Lung (tissue), 12 donors: Measurements from ENCODE around the gene CEP68. TPM values are rescaled to one million over a fixed set of nuclear protein-coding genes. Genes with fewer than 3 reads are reported as not detected.

Experiments used
- ATAC-seq: fragments of 200-7000 bp; cut with Tn5 transposase; one replicate; pipeline ENCODE4 v1.9.1; 2020; ENCODE audit warnings: moderate number of reproducible peaks; ENCODE audit not compliant: insufficient read depth, low FRiP score
- DNase-seq, 3 donors: peaks; one replicate each; pipeline ENCODE4 v3.0.0-alpha.2; 2013 to 2017
- H3K27ac ChIP-seq, 2 donors: one replicate each; pipeline ENCODE4 v1.5.1; 2013; ENCODE audit warnings: mild to moderate bottlenecking in 2 of 2, moderate library complexity in 2 of 2, control low read depth in 1 of 2, inconsistent platforms in 1 of 2, low read depth in 1 of 2, low read length in 1 of 2
- H3K27me3 ChIP-seq, 3 donors: one replicate each; pipeline ENCODE4 v1.5.1; 2013; ENCODE audit warnings: low read length in 2 of 3; ENCODE audit not compliant: control insufficient read depth in 3 of 3, insufficient read depth in 3 of 3
- H3K36me3 ChIP-seq, 4 donors: one replicate each; pipeline ENCODE4 v1.5.1; 2013; ENCODE audit warnings: low read length in 4 of 4, mild to moderate bottlenecking in 1 of 4, moderate library complexity in 1 of 4; ENCODE audit not compliant: control insufficient read depth in 4 of 4, insufficient read depth in 4 of 4
- H3K4me1 ChIP-seq, 5 donors: one replicate each; pipeline ENCODE4 v1.5.1; 2013; ENCODE audit warnings: low read length in 5 of 5, mild to moderate bottlenecking in 2 of 5, moderate library complexity in 1 of 5; ENCODE audit not compliant: control insufficient read depth in 5 of 5, insufficient read depth in 5 of 5
- H3K4me3 ChIP-seq: one replicate; pipeline ENCODE4 v1.5.1; 2013; ENCODE audit warnings: mild to moderate bottlenecking, control low read depth, moderate library complexity
- H3K9ac ChIP-seq, 2 donors: one replicate each; pipeline ENCODE4 v1.5.1; 2013; ENCODE audit warnings: low read length in 2 of 2, control low read depth in 1 of 2; ENCODE audit not compliant: insufficient read depth in 1 of 2
- H3K9me3 ChIP-seq, 4 donors: one replicate each; pipeline ENCODE4 v1.5.1; 2013; ENCODE audit warnings: low read length in 3 of 4, mild to moderate bottlenecking in 1 of 4, moderate library complexity in 1 of 4; ENCODE audit not compliant: control insufficient read depth in 4 of 4, insufficient read depth in 3 of 4
- WGBS, 2 donors: extraction: QIAGEN DNeasy Blood & Tissue Kit; methylation state at CpG; one replicate each; pipeline ENCODE4 v1.1.7; 2013; 5-methylcytosine and 5-hydroxymethylcytosine counted together
- polyA plus RNA-seq, 2 donors: library from polyadenylated mRNA; stranded (reverse); fragments of 200-250 nt; gene quantifications; one replicate each; pipeline ENCODE4 v1.2.1, GENCODE V29; 2013
- total RNA-seq, 2 donors: library from RNA; depleted of rRNA in 1 of 2; stranded (reverse); fragments of >200 nt in 1 of 2; gene quantifications; one replicate each; pipeline ENCODE4 v1.2.1, GENCODE V29; 2014 to 2021
- TF ChIP-seq, protein P1 (sequence below): IDR thresholded peaks from 2 replicates; pipeline ENCODE4 v1.5.1; 2012; ENCODE audit warnings: mild to moderate bottlenecking; ENCODE audit errors: control extremely low read depth, extremely low read depth
- donor health status: control.
- donor health status: control.
- donor health status: Bipolar disorder and iron deficiency.
- donor health status: healthy.
- donor health status: DM: yes; HTN: yes; CAD: no.

CEP68 gene
- total and polyA plus RNA-seq, 4 donors = 3.5 to 28.9 (median 8.8) TPM

DNA sequence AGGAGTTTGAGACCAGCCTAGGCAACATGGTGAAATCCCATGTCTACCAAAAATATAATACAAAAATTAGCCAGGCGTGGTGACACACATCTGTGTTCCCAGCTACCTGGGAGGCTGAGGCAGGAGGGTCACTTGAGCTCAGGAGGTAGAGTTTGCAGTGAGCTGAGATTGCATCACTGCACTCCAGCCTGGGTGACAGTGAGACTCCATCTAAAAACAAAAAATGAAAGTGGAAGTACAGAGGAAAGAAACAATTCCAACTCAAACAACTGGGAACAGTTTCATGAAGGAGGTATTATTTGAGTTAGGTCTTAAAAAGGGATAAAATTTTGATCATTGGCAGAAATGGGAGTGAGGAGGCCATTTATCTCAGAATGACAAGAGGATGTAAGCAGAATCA, 80.0 kb downstream of the CEP68 start:
- 64 to 86% methylated on average over 1 of the region's 1 CpG for WGBS, 2 donors
- Histone ChIP-seq H3K27ac (no peak overlapping the region), H3K36me3 (no peaks in the 10 kb centered on the region), H3K27me3 (no peaks in the 10 kb centered on the region), H3K4me1 (no peaks in the 10 kb centered on the region), H3K4me3 (no peak overlapping the region), H3K9ac (no peak overlapping the region), H3K9me3 (no peaks in the 10 kb centered on the region)
- TF ChIP-seq, protein P1, sequence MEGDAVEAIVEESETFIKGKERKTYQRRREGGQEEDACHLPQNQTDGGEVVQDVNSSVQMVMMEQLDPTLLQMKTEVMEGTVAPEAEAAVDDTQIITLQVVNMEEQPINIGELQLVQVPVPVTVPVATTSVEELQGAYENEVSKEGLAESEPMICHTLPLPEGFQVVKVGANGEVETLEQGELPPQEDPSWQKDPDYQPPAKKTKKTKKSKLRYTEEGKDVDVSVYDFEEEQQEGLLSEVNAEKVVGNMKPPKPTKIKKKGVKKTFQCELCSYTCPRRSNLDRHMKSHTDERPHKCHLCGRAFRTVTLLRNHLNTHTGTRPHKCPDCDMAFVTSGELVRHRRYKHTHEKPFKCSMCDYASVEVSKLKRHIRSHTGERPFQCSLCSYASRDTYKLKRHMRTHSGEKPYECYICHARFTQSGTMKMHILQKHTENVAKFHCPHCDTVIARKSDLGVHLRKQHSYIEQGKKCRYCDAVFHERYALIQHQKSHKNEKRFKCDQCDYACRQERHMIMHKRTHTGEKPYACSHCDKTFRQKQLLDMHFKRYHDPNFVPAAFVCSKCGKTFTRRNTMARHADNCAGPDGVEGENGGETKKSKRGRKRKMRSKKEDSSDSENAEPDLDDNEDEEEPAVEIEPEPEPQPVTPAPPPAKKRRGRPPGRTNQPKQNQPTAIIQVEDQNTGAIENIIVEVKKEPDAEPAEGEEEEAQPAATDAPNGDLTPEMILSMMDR = no peak
- DNase-seq = no peak
- ATAC-seq = no peak

Other genes with a start within 250 kb of the CEP68 start
- 10 to 100 TPM in 1 of 2 donors, 1 to 10 TPM in 1; 7.5 to 27.4 TPM for gene SLC1A4, start 67.0 kb upstream of the CEP68 start, total RNA-seq
- gene SLC1A4, start 67.0 kb upstream of the CEP68 start, polyA plus RNA-seq = 1 to 10 TPM; 6.3 to 8.7 TPM
- 100 to 1,000 TPM; 131 to 141 TPM for gene RAB1A, start 73.7 kb downstream of the CEP68 start, total RNA-seq
- 100 to 1,000 TPM; 104 to 159 TPM for gene RAB1A, start 73.7 kb downstream of the CEP68 start, polyA plus RNA-seq
- gene ACTR2, start 171.4 kb downstream of the CEP68 start, total RNA-seq = 100 to 1,000 TPM; 127 to 215 TPM
- gene ACTR2, start 171.4 kb downstream of the CEP68 start, polyA plus RNA-seq = 100 to 1,000 TPM in 1 of 2 donors, 10 to 100 TPM in 1; 54.3 to 166 TPM